ENCODE measurements around the gene IER2. TPM values are rescaled to one million over a fixed set of nuclear protein-coding genes. Genes with fewer than 3 reads are reported as not detected.
"Not testable (repeated sequence)": the region's sequence is repeated elsewhere in the genome, so short reads cannot be mapped to it uniquely, and the experiment has no call there.

Gene IER2
- total RNA-seq, 2 experiments from 2014 or later, result 64.3 to 79.5 TPM

GRCh38 chr19:13176345-13176744 lies 26.1 kb downstream of the IER2 start:
- Histone ChIP-seq H4K20me1 (ENCODE audit: insufficient read depth, low read length) (no peaks in the 10 kb centered on the region), H3K4me3 (ENCODE audit: low read depth, low read length, poor library complexity, severe bottlenecking) (no peak overlapping the region), H3K36me3 (ENCODE audit: insufficient read depth, low read length) (no peaks in the 10 kb centered on the region), H3K9me3 (ENCODE audit: low read length) (no peaks in the 10 kb centered on the region), H3K27ac (ENCODE audit: low read depth, low read length, poor library complexity, severe bottlenecking) (no peak overlapping the region), H2AFZ (ENCODE audit: low read length) (no peak overlapping the region), H3K9me2 (ENCODE audit: insufficient read depth, low read length) (no peaks in the 10 kb centered on the region), H3K4me2 (ENCODE audit: low read length) (no peak overlapping the region), H3K4me1 (ENCODE audit: insufficient read depth, low read length, poor library complexity, severe bottlenecking) (peaks cover 42% of the 10 kb centered on the region), H3K79me2 (ENCODE audit: insufficient read depth, low read depth, low read length) (no peaks in the 10 kb centered on the region)
- intact Hi-C loops (cut with micrococcal nuclease; ENCODE audit: unreplicated experiment), result no loop called here
- no TSS peak for BruUV-seq (replicated peaks)
- ChIA-PET CTCF (ENCODE audit: unreplicated experiment) (no interaction called here), POLR2A (interaction anchor here (1.2 kb wide), 3 partner anchors 11 to 19 kb away, joined by 3 to 4 read pairs (median 3); no protein-coding TSS in a partner anchor)
- TF ChIP-seq EZH2phosphoT487 (IDR thresholded peaks at IDR 0.05; ENCODE audit: borderline replicate concordance, low read depth, low read length), result no peak
- TF ChIP-seq, protein P1, sequence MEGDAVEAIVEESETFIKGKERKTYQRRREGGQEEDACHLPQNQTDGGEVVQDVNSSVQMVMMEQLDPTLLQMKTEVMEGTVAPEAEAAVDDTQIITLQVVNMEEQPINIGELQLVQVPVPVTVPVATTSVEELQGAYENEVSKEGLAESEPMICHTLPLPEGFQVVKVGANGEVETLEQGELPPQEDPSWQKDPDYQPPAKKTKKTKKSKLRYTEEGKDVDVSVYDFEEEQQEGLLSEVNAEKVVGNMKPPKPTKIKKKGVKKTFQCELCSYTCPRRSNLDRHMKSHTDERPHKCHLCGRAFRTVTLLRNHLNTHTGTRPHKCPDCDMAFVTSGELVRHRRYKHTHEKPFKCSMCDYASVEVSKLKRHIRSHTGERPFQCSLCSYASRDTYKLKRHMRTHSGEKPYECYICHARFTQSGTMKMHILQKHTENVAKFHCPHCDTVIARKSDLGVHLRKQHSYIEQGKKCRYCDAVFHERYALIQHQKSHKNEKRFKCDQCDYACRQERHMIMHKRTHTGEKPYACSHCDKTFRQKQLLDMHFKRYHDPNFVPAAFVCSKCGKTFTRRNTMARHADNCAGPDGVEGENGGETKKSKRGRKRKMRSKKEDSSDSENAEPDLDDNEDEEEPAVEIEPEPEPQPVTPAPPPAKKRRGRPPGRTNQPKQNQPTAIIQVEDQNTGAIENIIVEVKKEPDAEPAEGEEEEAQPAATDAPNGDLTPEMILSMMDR (conservative IDR thresholded peaks at IDR 0.05; ENCODE audit: low read length), result no peak
- DNase-seq (ENCODE audit: low spot score), result no peak

GRCh38 chr19:13177584-13177983 lies 27.4 kb downstream of the IER2 start:
- H3K27ac ChIP-seq (ENCODE audit: low read depth, low read length, poor library complexity, severe bottlenecking); H3K9me3 ChIP-seq (ENCODE audit: low read length); DNase-seq (ENCODE audit: low spot score); H3K4me3 ChIP-seq (ENCODE audit: low read depth, low read length, poor library complexity, severe bottlenecking); H3K9me2 ChIP-seq (ENCODE audit: insufficient read depth, low read length); H2AFZ ChIP-seq (ENCODE audit: low read length); H3K36me3 ChIP-seq (ENCODE audit: insufficient read depth, low read length); H4K20me1 ChIP-seq (ENCODE audit: insufficient read depth, low read length); intact Hi-C loops (cut with micrococcal nuclease; ENCODE audit: unreplicated experiment); CTCF ChIA-PET (ENCODE audit: unreplicated experiment); H3K79me2 ChIP-seq (ENCODE audit: insufficient read depth, low read depth, low read length); H3K4me2 ChIP-seq (ENCODE audit: low read length); BruUV-seq (replicated peaks): not testable (repeated sequence)
- POLR2A ChIA-PET, result interaction anchor here (1.1 kb wide), 1 partner anchor 14 kb away, joined by 3 read pairs; no protein-coding TSS in a partner anchor
- peaks cover 44% of the 10 kb centered on the region for H3K4me1 ChIP-seq (ENCODE audit: insufficient read depth, low read length, poor library complexity, severe bottlenecking)

GRCh38 chr19:13178291-13178690 lies 28.1 kb downstream of the IER2 start:
- POLR2A ChIA-PET, result interaction anchor here (0.7 kb wide), 1 partner anchor 15 kb away, joined by 3 read pairs; no protein-coding TSS in a partner anchor
- H3K27ac ChIP-seq (ENCODE audit: low read depth, low read length, poor library complexity, severe bottlenecking), result not testable (repeated sequence)

More at GRCh38 chr19:13178291-13178690, 28.1 kb downstream of the IER2 start:
- H3K36me3 ChIP-seq (ENCODE audit: insufficient read depth, low read length); H2AFZ ChIP-seq (ENCODE audit: low read length); H4K20me1 ChIP-seq (ENCODE audit: insufficient read depth, low read length); intact Hi-C loops (cut with micrococcal nuclease; ENCODE audit: unreplicated experiment); CTCF ChIA-PET (ENCODE audit: unreplicated experiment); H3K79me2 ChIP-seq (ENCODE audit: insufficient read depth, low read depth, low read length); BruUV-seq (replicated peaks); H3K9me3 ChIP-seq (ENCODE audit: low read length); H3K9me2 ChIP-seq (ENCODE audit: insufficient read depth, low read length); DNase-seq (ENCODE audit: low spot score); H3K4me2 ChIP-seq (ENCODE audit: low read length); H3K4me3 ChIP-seq (ENCODE audit: low read depth, low read length, poor library complexity, severe bottlenecking): not testable (repeated sequence)
- peaks cover 37% of the 10 kb centered on the region for H3K4me1 ChIP-seq (ENCODE audit: insufficient read depth, low read length, poor library complexity, severe bottlenecking)
